Activated CD4-positive, alpha-beta T cell treated with anti-CD3 and anti-CD28 coated beads for 4 hours (primary cell): ENCODE measurements around the gene CYP2W1.
"Not testable (repeated sequence)": the region's sequence is repeated elsewhere in the genome, so short reads cannot be mapped to it uniquely, and the experiment has no call there.

Source experiments
- DNase-seq, 2 donors: peaks; one replicate each; pipeline ENCODE4 v3.0.0-alpha.2; 2020

The CYP2W1 gene

GRCh38 chr7:1029637-1030443, 46.9 kb downstream of the CYP2W1 start:
- no peak for DNase-seq

- no peak for DNase-seq
Observed at GRCh38 chr7:1030444-1031070, 47.6 kb downstream of the CYP2W1 start.

GRCh38 chr7:1031716-1032455, 48.9 kb downstream of the CYP2W1 start:
- DNase-seq = no peak

GRCh38 chr7:1032536-1033181, 49.7 kb downstream of the CYP2W1 start:
- DNase-seq = no peak

GRCh38 chr7:1033546-1034145, 50.7 kb downstream of the CYP2W1 start:
- DNase-seq = no peak

GRCh38 chr7:1034769-1035168, 51.8 kb downstream of the CYP2W1 start:
- not testable (repeated sequence) for DNase-seq

GRCh38 chr7:1036164-1036928, 53.4 kb downstream of the CYP2W1 start:
- not testable (repeated sequence) for DNase-seq
